Measurements from ENCODE around the gene KNDC1.

The KNDC1 gene

GRCh38 chr10:133176546-133176945 lies 16.5 kb downstream of the KNDC1 start (continued):
- TF ChIP-seq ZSCAN23 (tag by site-specific recombination; IDR thresholded peaks at IDR 0.05) (no peak), ZNF792 (tag by site-specific recombination; IDR thresholded peaks at IDR 0.05) (no peak)

- POLR2A ChIA-PET, result no interaction called here
- no peaks in the 10 kb centered on the region for H3K9me3 ChIP-seq (ENCODE audit: control insufficient read depth, insufficient read depth, low read depth, low read length)
- no peaks in the 10 kb centered on the region for H3K36me3 ChIP-seq (ENCODE audit: control insufficient read depth in 2 of 2, insufficient read depth in 1 of 2, low read length in 2 of 2)
- no peak for TF ChIP-seq ZBTB26 (tag by site-specific recombination; optimal IDR thresholded peaks at IDR 0.05)
- no peak for TF ChIP-seq ZNF292 (tag by site-specific recombination; IDR thresholded peaks at IDR 0.05; ENCODE audit: borderline replicate concordance, low read depth)
- peak; percentile 73 for TF ChIP-seq ZSCAN4 (tag by site-specific recombination; IDR thresholded peaks at IDR 0.05)
- TF ChIP-seq ZNF18 (tag by site-specific recombination; IDR thresholded peaks at IDR 0.05), result peak; percentile 92
- TF ChIP-seq MYNN (tag by site-specific recombination; IDR thresholded peaks at IDR 0.05; ENCODE audit: borderline replicate concordance), result no peak
- TF ChIP-seq ZBTB8A (tag by site-specific recombination; IDR thresholded peaks at IDR 0.05), result no peak
- TF ChIP-seq ZSCAN16 (tag by site-specific recombination; IDR thresholded peaks at IDR 0.05), result 0 out of 2 replicates have a peak, but pooled peaks have one; percentile 11
- no peak for TF ChIP-seq ZNF558 (tag by site-specific recombination; IDR thresholded peaks at IDR 0.05)
- H3K4me3 ChIP-seq (ENCODE audit: low read depth, low read length), result no peak overlapping the region
- H3K27ac ChIP-seq (ENCODE audit: extremely low read depth, low read depth, low read length), result no peak overlapping the region
- no peaks in the 10 kb centered on the region for H3K4me1 ChIP-seq (ENCODE audit: control insufficient read depth, insufficient read depth, low read length)
- CTCF ChIA-PET, result no interaction called here
Observed at GRCh38 chr10:133177380-133178157, 17.6 kb downstream of the KNDC1 start.

- no peak overlapping the region for H3K27ac ChIP-seq (ENCODE audit: extremely low read depth, low read depth, low read length)
- TF ChIP-seq ZNF341 (tag by site-specific recombination; IDR thresholded peaks at IDR 0.05; ENCODE audit: low read depth) (peak; percentile 39), MEIS1 (CRISPR knock-in tag; IDR thresholded peaks at IDR 0.05; ENCODE audit: borderline replicate concordance) (no peak)
- CTCF ChIA-PET, result no interaction called here
- POLR2A ChIA-PET, result no interaction called here
- H3K36me3 ChIP-seq (ENCODE audit: control insufficient read depth in 2 of 2, insufficient read depth in 1 of 2, low read length in 2 of 2), result no peaks in the 10 kb centered on the region
- H3K4me1 ChIP-seq (ENCODE audit: control insufficient read depth, insufficient read depth, low read length), result no peaks in the 10 kb centered on the region
- no peak overlapping the region for H3K4me3 ChIP-seq (ENCODE audit: low read depth, low read length)
- no peaks in the 10 kb centered on the region for H3K9me3 ChIP-seq (ENCODE audit: control insufficient read depth, insufficient read depth, low read depth, low read length)
Observed at GRCh38 chr10:133178357-133179127, 18.5 kb downstream of the KNDC1 start.

GRCh38 chr10:133179128-133179520 lies 19.1 kb downstream of the KNDC1 start:
- no peak overlapping the region for H3K4me3 ChIP-seq (ENCODE audit: low read depth, low read length)
- no peak for TF ChIP-seq ZNF184 (tag by site-specific recombination; IDR thresholded peaks at IDR 0.05)
- no peaks in the 10 kb centered on the region for H3K4me1 ChIP-seq (ENCODE audit: control insufficient read depth, insufficient read depth, low read length)
- CTCF ChIA-PET, result no interaction called here
- H3K27ac ChIP-seq (ENCODE audit: extremely low read depth, low read depth, low read length), result no peak overlapping the region
- POLR2A ChIA-PET, result no interaction called here
- H3K9me3 ChIP-seq (ENCODE audit: control insufficient read depth, insufficient read depth, low read depth, low read length), result no peaks in the 10 kb centered on the region
- peaks cover 0 to 4% of the 10 kb centered on the region in 2 experiments; a peak in 1 of 3 replicates for H3K36me3 ChIP-seq (ENCODE audit: control insufficient read depth in 2 of 2, insufficient read depth in 1 of 2, low read length in 2 of 2)
